ACC112 (cell line): ENCODE results near the gene KLHL12.

ENCODE experiments used
- H2AFZ ChIP-seq: fragments of 200-600 bp; sonication (generic); one replicate; pipeline ENCODE4 v1.6.0; 2017; ENCODE audit warnings: antibody characterized with exemption, low read length; ENCODE audit not compliant: unreplicated experiment
- H3K27ac ChIP-seq: fragments of 200-600 bp; sonication (generic); 2 replicates; pipeline ENCODE4 v1.5.1; 2014; ENCODE audit warnings: low read depth, mild to moderate bottlenecking, antibody characterized with exemption, low read length, moderate library complexity
- H3K27me3 ChIP-seq: fragments of 200-600 bp; sonication (generic); 2 replicates; pipeline ENCODE4 v1.6.1; 2014; ENCODE audit warnings: mild to moderate bottlenecking, antibody characterized with exemption, low read length, moderate library complexity, mixed read lengths; ENCODE audit not compliant: insufficient read depth
- H3K36me3 ChIP-seq: fragments of 200-600 bp; sonication (generic); 2 replicates; pipeline ENCODE4 v1.6.1; 2016; ENCODE audit warnings: mild to moderate bottlenecking, antibody characterized with exemption, low read length, moderate library complexity, mixed read lengths; ENCODE audit not compliant: insufficient read depth
- H3K4me1 ChIP-seq: fragments of 200-600 bp; sonication (generic); one replicate; pipeline ENCODE4 v1.6.1; 2016; ENCODE audit warnings: low read length, mixed read lengths; ENCODE audit not compliant: insufficient read depth, unreplicated experiment, control insufficient read depth
- H3K4me3 ChIP-seq: fragments of 200-600 bp; sonication (generic); 2 replicates; pipeline ENCODE4 v1.5.1; 2014; ENCODE audit warnings: mild to moderate bottlenecking, low read depth, low read length
- H3K79me2 ChIP-seq: fragments of 200-600 bp; sonication (generic); one replicate; pipeline ENCODE4 v1.6.0; 2016; ENCODE audit warnings: low read length; ENCODE audit not compliant: control insufficient read depth, unreplicated experiment, insufficient read depth

KLHL12 gene

DNA sequence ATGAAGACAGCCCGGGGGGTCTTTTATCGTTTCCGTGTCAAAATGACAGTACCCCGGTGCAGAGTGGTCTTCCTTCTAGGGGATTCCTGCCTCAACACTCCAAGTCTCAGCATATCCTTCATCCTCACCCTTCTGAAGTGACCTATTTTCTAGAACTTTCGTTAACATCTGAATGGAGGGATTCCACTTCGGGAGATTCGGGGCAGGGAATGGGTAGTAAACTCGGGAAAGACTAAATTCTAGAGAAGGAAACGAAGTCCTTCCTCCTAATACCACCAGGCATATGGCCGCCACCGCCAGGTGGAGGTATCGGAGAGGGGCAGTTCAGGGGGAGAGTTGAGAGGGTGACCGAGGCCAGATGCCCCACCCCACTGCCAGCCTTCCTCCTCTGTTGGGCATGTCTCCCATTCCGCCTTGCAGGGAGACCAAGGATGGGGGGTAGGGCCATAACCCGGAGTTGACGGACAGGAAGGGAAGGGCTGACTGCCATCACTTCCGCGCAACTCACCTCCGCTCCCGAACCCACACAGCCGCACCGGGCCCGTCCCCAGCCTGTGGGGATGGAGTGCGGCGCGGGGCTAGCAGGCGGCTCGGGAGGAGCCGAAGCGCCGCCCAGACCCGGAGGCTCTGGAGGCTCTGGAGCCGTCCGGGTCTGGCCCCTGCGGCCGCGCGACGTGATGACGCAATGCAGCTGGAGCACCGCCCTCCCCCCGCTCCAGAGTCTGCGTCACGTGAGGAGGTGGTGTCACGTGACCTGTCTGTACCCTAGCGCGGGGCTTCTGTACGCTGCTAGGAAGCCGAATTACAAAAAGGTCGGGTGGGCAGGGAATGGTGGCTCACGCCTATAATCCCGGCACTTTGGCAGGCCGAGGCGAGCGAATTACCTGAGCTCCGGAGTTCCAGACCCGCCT, at the start of gene KLHL12:
Gene KLHL12 (minus strand): TSS at position 654 of the 911 bp plus-strand sequence. CDS start 2,072 bp downstream, outside the sequence.
- H2AFZ ChIP-seq, result peak within 1 kb of the TSS; percentile 94
- H3K79me2 ChIP-seq, result peaks cover 19% of the 10 kb centered on the region
- H3K4me3 ChIP-seq, result peak within 1 kb of the TSS; percentile 98
- H3K27me3 ChIP-seq, result no peaks in the 10 kb centered on the region
- H3K4me1 ChIP-seq, result peaks cover 11% of the 10 kb centered on the region
- peaks cover 14% of the 10 kb centered on the region for H3K36me3 ChIP-seq
- H3K27ac ChIP-seq, result peak within 1 kb of the TSS; percentile 75

DNA sequence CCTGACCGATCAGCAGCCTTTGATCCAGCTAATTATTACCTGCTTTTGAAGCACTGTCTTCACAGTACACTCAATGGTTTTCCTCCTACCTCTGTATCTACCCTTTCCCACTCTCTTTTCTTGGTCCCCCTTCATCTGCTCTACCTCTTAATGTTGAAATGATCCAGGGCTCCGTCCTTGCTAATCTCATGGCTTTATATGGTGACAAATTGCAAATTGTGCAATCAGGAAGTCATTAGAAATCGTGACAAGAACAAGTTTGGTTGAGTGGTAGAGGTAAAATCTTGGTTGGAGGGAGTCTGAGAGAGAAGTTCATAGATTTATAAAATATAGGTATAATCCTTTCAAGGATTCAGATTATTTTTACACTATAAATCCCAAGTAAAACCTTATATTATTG, 49.6 kb upstream of the KLHL12 start:
- H3K4me3 ChIP-seq, result no peak overlapping the region
- H3K27me3 ChIP-seq, result peaks cover 78% of the 10 kb centered on the region
- H3K79me2 ChIP-seq, result no peaks in the 10 kb centered on the region
- H3K36me3 ChIP-seq, result no peaks in the 10 kb centered on the region
- H3K4me1 ChIP-seq, result no peaks in the 10 kb centered on the region
- no peak overlapping the region for H2AFZ ChIP-seq
- no peak overlapping the region for H3K27ac ChIP-seq

DNA sequence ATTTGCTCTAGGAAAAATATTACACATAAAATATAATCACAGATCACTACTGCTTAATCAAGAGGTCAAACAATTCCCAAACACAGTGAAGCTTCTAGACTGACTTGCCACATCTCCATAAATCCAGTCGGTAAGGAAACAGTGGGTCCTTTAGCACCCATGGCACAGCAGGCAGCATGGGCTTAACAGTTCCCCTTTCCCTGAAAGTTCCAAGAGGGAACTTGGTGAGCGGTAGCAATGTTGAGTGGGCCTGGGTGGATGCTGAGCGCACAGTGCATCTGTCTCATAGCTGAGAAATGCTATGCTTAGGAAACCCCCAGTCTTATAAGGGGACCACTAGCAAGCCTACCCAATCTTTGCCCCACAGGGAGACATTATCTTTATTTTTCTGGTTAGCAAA, 47.8 kb upstream of the KLHL12 start:
- Histone ChIP-seq H3K4me1 (no peaks in the 10 kb centered on the region), H2AFZ (no peak overlapping the region), H3K27me3 (peaks cover 71% of the 10 kb centered on the region), H3K27ac (no peak overlapping the region), H3K79me2 (no peaks in the 10 kb centered on the region), H3K4me3 (no peak overlapping the region), H3K36me3 (no peaks in the 10 kb centered on the region)

DNA sequence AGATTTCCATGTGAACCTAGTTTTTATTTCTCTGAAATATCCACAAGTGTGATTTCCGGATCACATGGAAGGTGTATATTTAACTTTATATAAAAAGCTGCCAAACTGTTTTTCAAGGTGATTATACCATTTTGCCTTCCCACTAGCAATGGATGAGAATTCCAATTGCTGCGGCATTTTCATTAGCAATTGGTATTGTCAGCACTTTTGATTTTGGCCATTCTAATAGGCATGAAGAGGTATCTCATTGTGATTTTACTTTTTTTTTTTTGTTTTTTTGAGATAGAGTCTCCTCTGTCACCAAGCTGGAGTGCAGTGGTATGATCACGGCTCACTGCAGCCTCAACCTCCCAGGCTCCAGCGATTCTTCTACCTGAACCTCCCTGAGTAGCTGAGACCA, 45.0 kb upstream of the KLHL12 start:
- no peaks in the 10 kb centered on the region for H3K4me1 ChIP-seq
- no peaks in the 10 kb centered on the region for H3K36me3 ChIP-seq
- no peak overlapping the region for H2AFZ ChIP-seq
- H3K79me2 ChIP-seq, result no peaks in the 10 kb centered on the region
- H3K27me3 ChIP-seq, result peaks cover 47% of the 10 kb centered on the region
- no peak overlapping the region for H3K27ac ChIP-seq
- no peak overlapping the region for H3K4me3 ChIP-seq

DNA sequence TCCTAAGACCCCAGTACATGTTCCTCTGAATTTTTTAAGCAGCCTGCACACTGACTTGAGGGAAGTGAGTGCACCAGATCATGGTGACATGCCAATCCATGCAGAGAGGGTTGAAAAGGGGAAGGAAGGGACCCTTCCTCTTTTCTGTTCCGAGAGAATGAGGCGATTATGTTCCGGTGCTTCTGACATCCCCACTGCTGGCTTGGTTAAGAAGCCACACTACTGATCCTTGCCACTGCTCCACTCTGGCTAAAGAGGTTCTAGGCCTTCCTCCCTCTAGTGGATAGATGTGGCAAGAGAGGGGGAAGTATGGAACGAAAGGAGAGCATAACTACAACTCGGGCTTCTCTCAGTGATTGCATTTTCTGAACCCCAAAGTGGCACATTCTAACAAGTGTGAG, 41.9 kb upstream of the KLHL12 start:
- peak overlapping the region; percentile 71 for H2AFZ ChIP-seq

DNA sequence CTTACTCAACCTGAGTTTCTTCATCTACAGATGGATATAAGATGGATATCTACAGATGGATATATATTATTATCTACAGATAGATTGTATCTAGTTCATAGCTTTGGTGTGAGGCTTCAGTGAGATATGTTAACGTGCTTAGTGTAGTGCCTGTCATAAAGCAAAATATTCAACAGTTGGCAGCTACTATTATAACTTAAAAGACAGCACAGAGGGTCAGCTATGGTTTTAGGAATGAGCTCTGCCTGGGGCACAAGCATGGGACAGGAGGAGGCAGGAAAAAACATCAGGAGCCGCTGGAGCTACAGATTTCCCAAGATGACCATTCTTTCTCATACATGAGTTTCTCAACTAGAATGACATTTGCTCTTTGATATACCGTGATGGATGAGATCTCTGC, 41.3 kb upstream of the KLHL12 start:
- H3K4me1 ChIP-seq, result peaks cover 20% of the 10 kb centered on the region

More for the DNA sequence above, 41.9 kb upstream of the KLHL12 start:
- Histone ChIP-seq H3K4me3 (no peak overlapping the region), H3K36me3 (no peaks in the 10 kb centered on the region), H3K4me1 (peaks cover 20% of the 10 kb centered on the region), H3K27ac (no peak overlapping the region), H3K27me3 (peaks cover 23% of the 10 kb centered on the region), H3K79me2 (peaks cover 3% of the 10 kb centered on the region)

DNA sequence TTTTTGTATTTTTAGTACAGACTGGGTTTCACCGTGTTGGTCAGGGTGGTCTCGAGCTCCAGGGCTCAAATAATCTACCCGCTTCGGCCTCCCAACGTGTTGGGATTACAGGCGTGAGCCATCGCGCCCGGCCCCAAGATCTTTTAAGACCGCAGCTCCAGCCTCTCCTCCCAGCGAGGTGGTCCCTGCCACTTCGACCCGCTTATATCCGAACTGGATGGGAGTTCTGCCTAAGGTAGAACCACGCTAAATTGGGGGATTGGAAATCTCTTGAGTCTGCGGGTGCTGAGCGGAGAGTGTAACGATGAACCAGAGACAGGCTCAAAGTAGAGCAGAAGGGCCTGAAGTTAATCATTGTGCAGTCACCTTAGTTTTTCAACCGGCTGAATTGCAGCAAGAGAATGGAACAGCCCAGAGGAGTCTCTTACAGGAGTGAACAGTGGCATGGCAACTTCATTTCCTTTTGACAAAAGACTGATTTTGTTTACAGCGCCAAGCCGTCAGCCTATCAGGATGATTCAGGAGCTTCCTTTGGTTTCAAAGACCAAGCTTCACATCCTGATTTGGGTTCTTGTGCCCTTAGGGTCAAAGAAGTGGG, 40.7 kb upstream of the KLHL12 start:
- Histone ChIP-seq H3K27me3 (peaks cover 13% of the 10 kb centered on the region; the same call in 1 of the 2 replicates), H2AFZ (peak overlapping the region; percentile 70), H3K4me1 (peaks cover 20% of the 10 kb centered on the region), H3K4me3 (peak overlapping the region; percentile 74), H3K36me3 (no peaks in the 10 kb centered on the region), H3K27ac (no peak overlapping the region), H3K79me2 (peaks cover 3% of the 10 kb centered on the region)

More for the DNA sequence above, 41.3 kb upstream of the KLHL12 start:
- Histone ChIP-seq H2AFZ (no peak overlapping the region), H3K27me3 (peaks cover 18% of the 10 kb centered on the region; the same call in 1 of the 2 replicates), H3K36me3 (no peaks in the 10 kb centered on the region), H3K4me3 (peak overlapping the region; percentile 74; the same call in 1 of the 2 replicates), H3K27ac (no peak overlapping the region), H3K79me2 (peaks cover 3% of the 10 kb centered on the region)

DNA sequence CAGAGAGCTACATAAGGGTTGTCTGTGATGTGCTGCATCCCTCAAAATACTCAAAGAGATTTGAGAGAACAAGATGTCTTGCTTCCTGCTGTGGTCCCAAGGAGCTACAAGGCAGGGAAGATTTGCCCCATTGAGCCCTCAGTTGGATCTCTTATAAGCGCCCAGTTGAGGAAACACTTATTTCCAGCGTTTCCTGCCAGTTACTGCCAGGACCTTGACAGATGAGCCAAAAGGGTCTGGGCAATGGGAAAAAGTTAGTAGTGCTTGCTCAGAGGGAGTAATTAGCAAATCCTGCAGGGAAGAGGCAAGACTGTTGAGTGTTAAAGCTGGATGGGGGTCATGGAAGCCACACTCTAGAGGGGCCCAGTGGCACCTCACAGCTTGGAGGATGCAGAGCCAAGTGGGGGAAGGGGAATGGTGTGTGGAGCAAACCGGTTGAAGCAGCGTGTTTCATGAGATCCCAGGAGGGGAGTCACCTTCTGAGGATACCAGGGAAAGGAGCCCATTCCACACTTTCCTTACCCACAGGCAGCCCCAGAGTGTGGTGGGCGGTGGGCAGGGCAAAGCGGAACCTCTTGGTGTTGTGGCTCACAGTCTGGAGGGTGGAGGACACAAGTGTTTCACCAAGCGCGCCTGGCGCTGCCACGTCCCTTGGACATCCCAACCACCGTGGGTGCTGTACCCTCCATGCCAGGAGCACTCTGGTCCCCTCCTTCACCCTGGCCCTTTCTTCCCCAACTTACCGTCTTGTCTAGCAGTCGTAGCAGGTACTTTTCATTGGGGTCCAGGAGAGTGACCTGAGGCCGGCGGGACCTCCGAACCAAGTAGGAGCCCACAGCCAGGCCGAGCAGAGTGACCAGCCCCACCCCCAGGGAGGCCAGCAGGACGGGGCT, 39.2 kb upstream of the KLHL12 start:
- Histone ChIP-seq H3K27ac (no peak overlapping the region), H3K4me1 (peaks cover 20% of the 10 kb centered on the region), H3K79me2 (peaks cover 3% of the 10 kb centered on the region), H3K36me3 (no peaks in the 10 kb centered on the region), H2AFZ (peak overlapping the region; percentile 99), H3K4me3 (peak overlapping the region; percentile 98), H3K27me3 (no peaks in the 10 kb centered on the region)

DNA sequence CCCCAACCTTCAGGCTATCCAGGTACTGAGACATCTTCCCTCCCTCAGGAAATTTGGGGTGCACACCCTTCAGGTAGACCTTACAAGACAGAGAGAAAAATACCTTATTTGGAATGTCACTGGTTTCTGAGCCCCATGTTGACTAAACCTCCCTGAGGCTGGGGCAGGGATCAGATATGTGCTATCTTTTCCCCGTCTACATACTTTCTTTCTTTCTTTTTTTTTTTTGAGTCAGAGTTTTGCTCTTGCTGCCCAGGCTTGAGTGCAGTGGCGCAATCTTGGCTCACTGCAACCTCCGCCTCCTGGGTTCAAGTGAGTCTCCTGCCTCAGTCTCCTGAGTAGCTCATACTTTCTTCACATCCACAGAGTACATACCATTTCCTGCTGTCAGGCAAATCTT, 38.4 kb upstream of the KLHL12 start:
- no peaks in the 10 kb centered on the region for H3K36me3 ChIP-seq
- no peak overlapping the region for H2AFZ ChIP-seq
- peak overlapping the region; percentile 78 for H3K27ac ChIP-seq
- H3K27me3 ChIP-seq, result no peaks in the 10 kb centered on the region
- H3K4me3 ChIP-seq, result peak overlapping the region; percentile 98
- H3K4me1 ChIP-seq, result peaks cover 20% of the 10 kb centered on the region
- peaks cover 3% of the 10 kb centered on the region for H3K79me2 ChIP-seq

DNA sequence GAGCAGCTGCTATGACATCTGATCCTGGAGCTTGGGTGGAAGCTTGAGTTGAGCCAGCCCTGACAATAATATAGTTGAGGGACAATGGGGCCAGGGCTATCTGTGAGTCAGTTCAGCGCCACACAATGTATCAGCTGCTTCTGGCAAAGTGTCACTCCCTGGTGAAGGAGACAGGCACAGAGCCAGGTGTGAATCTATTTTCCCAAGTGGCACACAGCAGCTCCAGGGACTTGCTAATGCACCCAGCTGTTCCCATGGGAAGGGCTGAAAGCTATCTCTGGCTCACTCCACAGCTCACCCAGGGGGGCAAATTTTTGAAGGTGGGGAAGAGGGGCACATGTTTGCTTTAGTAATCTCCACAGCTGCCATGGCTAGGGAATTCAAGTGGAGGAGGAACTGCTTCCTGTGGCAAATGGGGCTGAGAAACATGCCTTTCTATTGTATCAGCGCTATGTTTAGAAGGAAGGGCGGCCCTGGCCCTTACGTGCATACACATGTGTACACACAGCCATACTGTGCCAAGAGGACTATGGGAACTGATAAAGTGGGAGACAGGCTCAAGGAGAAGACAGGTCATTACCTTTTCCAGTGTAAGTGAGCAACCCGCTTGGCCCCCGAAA, 37.9 kb upstream of the KLHL12 start:
- peak overlapping the region; percentile 78 for H3K27ac ChIP-seq
- no peaks in the 10 kb centered on the region for H3K27me3 ChIP-seq

More for the DNA sequence above, 37.9 kb upstream of the KLHL12 start:
- no peak overlapping the region for H2AFZ ChIP-seq
- H3K79me2 ChIP-seq, result peaks cover 3% of the 10 kb centered on the region
- no peaks in the 10 kb centered on the region for H3K36me3 ChIP-seq
- peak overlapping the region; percentile 13; the same call in 1 of the 2 replicates for H3K4me3 ChIP-seq
- H3K4me1 ChIP-seq, result peaks cover 20% of the 10 kb centered on the region
